NCI-H1694 treated with DMSO at 0.1 percent for 48 hours (cell line): ENCODE measurements around the gene APOH.
A peak's percentile ranks its signal among the peaks of the same experiment; 100 is the strongest.

Experiments
- DNase-seq: peaks from one replicate; lab custom pipeline; 2025; lab: John Stamatoyannopoulos, UW

The APOH gene

DNA sequence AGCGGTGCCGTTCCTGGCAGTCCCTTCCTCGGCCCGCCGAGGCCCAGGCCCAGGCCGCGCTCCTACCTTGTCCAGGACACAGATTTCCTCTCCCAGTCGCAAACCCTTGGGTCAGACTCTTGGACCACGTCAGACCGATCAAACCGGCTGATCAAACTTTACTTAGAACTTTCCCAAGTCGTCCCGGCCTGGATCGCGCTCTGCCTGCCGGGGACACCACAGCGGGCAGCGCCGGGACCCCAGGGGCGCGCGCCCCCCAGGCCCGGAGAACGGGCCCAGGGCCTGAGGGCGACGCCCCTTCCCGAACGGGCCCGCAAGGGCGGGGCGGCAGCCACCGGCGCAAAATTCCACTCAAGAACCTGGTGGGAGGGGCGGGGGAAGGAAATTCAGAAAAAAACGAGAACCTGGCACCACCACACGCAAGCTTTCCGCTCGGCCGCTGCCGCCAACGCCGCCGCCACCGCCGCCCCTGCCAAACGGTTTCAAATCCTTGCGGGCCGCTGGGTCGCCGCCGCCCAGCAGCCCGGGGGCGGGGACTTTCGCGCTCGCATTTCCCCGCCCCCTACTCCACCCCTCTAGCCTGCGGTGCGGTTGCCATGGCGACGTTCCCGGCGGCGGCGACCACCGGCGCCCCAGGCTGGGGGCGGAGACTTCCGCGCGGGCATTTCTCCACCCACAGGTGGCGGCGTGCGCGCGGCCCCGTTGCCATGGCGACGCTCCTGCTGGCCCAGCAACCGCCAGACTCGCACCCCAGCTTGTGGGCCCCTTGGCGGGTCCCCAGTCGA lies 37.4 kb downstream of the APOH start, which contains the start of gene CEP112:
CEP112 (minus strand) TSS at position 541 of the 785 bp plus-strand sequence.
- DNase-seq, result no peak

DNA sequence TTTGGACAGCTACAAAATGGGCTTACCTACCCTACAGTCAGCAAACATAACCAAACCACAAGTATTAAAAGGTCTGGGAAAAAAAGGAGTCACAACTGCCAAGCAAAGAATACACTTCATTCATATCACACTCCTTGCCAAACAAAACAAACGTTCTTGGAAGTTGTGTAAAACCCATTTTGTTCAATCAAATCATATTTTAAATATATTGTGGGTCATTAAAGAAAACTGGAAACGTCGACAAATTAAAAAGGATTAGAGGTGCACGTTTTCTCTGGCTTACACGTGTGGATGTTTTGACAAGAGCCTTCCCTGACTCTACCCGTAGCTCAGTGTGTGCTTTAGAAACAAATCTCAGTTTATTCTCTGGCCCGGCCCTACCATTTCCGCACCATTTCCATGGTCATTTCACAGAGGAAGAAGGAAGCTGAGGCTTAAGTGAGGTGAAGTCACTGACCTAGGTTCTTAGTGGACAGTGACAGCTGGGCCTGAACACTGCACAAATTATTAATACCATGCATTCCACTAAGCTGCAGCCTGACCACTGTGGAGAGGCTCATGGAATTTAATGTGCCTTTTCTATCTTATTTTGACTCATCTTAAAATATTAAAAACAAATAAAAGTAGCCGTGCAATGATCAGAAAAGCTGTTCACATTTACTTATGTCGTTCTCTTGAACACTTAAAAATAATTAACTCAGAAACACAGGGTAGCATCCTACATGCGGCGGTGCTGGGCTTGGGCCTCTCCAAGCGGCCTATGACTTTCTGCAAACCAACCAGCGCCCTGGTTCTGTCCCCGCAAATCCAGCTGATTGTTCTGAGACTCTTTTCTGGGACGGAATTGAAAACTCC lies 38.2 kb downstream of the APOH start:
- no peak for DNase-seq

DNA sequence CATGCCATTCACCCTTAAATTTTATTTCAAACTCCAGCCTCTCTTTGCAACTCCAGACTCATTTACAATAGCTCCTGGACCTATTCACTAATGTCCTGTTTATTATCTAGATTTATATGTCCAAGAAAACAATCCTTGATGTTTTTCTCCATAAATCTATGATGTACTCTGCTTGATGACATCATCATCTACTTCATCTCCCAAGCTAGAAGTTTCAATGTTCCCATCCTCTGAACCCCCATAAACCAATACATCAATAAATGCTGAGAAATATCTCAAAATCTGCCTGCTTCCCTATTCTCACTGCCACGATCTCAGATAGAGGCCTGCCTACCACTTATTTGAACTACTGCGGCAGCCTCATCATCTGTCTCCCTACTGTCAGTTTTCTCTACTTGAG lies 41.5 kb downstream of the APOH start:
- DNase-seq, result no peak

DNA sequence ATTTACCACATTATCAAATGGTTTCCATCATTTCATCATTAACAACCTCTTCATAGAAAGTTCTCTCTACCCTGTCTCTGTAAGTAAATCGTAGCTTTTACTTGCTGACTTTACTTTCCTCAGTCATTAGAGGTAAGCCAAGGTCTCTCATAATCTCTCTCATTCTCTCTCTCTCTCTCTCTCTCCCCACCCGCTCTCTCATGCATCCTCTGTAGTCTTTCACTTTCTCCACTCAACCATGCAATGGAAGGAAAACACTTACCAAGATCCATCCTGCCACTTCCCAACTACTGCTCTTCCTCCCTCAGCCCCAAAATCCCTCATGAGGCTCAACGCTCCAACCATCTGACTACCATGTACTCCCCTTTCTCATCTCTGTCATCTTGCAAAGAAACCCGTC lies 43.4 kb downstream of the APOH start:
- DNase-seq, result no peak

DNA sequence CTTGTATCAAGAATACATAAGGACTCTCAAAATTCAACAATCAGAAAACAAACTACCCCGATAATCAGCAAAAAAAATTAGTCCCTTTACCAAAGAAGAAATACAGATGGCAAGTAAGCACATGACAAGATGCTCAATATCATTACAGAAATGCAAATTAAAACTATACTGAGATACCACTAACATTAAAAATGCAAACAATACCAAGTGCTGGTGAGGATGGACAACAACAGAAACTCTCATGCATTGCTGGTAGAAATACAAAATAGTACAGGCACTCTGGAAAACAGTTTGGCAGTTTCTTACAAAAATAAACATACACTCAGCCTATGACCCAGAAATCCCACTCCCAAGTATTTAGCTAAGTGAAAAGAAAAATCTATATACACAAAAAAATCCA lies 44.8 kb downstream of the APOH start:
- no peak for DNase-seq

DNA sequence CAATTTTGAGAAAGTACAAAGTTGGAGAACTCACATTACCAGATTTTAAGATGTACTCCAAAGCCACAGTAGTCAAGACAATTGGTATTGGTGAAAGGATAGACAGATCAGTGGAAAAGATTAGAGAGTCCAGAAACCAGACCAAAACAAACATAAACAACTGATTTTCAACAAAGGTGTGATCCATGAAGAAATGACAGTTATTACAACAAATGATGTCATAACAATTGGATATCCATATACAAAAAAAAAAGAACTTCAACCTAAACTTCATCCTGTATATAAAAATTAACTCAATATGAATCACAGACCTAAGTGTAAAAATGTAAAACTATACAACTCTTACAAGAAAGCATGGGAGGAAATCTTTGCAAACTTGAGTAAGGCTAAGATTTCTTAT lies 45.7 kb downstream of the APOH start:
- no peak for DNase-seq

DNA sequence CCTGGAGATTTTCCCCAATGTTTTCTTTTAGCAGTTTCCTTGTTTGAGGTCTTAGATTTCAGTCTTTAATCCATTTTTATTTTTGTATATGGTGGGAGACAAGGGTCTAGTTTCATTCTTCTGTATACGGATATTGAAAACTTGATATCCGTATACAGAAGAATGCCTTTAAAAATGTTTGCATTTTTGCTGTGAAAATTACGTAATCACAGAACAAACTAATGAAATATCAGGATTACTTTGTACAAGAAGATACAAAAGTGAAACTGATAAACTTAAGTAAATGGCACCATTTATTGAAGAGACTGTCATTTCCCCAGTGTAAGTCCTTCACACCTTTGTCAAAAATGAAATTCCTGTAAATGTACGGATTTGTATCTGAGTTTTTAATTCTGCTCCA lies 50.6 kb downstream of the APOH start:
- DNase-seq, result no peak

DNA sequence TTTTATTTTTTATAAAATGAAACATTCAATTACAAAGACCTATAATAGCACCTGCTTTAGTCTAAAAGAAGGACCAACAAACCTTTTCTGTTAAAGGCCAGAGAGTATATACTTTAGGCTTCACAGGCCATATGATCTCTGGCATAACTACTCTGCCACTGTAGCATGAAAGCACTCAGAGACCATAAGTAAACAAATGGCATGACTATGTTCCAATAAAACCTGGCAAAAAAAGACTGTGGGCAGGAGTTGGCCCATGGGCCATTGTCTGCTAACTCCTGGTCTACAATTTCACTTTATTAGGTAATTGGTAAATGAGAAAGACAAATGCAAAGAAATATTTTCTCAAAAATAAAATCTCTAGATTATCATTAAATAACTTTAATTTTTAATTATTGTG lies 52.2 kb downstream of the APOH start:
- DNase-seq, result no peak

DNA sequence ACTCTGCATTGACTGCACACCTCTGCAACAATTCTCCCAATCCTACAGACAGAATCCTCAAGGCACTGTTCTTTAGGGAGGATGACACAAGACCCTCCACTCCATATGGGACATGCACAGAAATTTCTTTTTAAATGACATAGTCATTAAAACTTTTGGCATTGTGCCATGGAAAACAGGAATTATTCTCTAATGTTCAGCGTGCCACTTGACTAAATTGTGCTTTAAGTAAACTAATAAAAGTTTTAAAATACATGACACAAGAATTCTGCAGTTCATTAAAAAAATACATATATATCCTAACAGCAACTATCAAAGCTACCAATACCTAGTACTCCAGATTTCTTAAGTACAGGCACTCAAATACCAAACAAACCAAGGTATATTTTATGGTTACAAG lies 53.3 kb downstream of the APOH start:
- no peak for DNase-seq

DNA sequence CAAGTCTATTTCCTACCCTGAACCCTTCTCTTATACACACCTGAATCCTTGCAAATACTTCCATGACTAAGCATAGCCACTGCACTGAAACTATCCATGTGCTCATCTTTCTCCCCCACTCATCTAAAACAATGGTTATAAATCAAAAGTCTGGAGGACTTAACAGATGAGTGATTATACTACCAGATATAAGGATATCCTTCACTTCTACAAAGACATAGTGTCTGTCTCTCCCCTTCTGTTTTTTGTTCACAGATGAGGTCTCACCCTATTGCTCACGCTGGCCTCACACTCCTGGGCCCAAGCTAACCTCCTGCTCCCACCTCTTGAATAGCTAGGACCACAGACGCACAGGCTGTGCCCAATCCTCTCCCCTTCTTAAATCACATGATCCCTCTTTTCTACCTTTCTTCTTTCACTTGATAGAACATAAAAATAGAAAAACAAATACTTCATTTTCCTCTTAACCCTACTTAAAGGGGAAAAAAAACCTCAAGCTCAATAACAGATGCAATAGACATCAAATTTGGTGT lies 56.5 kb downstream of the APOH start:
- DNase-seq, result no peak

DNA sequence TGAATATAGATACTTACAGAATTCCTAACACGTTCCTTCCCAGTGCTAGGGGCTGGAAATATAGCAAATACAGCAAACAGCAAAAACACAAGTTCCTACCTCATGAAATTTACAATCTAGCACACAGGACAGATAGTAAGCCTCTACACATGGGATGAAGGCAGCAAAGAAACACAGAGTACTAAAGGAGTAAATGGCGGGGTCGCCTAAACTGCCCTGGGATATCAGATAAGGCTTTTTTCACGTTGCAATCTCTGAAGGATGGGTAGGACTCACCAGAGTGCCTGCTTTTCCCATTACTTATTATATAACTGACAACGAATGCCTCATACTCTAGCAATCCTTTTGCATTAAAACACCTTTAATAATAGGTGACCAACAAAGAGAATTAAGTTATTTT lies 57.1 kb downstream of the APOH start:
- no peak for DNase-seq

DNA sequence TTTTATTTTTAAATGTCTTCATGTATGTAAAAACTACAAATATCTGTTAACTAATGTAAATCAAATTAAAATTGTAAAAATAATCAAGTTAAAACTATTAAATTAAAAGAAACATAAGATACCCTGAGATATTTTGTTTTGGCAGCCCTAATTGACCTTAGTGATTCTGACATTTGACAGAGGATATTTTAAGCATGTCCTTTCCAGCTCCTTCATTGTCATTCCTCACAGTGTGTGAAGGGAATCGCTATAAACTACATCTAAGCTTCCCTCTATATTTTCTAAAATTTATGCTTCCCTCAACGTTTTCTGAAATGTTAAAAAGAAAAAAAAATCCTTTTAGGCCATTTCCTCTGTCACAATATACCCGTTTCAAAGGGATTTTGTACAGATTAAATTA lies 57.5 kb downstream of the APOH start:
- DNase-seq, result no peak

DNA sequence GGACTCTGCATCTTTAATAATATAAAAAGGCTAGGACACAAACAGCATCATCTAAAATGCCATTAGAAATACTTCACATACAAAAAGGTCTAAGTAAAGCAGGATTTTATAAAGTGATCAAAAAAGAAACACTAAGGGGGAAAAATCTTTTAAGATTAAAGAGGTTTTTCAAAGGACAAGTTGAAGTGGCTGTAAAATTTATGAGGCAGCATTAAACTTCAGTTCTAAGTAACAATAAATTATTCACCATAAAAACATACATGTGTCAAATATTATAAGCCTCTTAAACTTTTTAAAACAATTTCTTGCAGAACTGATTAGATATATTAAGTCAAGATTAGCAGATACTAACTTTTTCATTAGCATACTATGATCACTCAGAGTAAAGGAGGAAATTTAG lies 58.0 kb downstream of the APOH start:
- no peak for DNase-seq

DNA sequence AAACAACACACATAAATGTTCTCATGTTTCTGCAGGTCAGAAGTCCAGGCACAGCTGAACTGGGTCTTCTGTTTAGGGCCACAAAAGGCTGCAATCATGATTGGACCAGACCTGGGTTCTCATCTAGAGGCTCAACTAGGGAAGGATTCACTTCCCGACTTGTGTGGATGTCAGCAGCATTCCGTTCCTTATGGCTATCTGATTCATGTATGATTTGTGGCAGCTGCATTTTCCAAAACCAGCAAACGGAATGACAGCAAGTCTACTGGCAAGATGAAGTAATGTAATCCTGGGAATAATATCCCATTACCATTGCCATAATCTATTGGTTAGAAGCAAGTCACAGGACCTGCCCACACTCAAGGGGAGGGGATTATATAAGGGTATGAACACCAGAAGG lies 59.4 kb downstream of the APOH start:
- no peak for DNase-seq

DNA sequence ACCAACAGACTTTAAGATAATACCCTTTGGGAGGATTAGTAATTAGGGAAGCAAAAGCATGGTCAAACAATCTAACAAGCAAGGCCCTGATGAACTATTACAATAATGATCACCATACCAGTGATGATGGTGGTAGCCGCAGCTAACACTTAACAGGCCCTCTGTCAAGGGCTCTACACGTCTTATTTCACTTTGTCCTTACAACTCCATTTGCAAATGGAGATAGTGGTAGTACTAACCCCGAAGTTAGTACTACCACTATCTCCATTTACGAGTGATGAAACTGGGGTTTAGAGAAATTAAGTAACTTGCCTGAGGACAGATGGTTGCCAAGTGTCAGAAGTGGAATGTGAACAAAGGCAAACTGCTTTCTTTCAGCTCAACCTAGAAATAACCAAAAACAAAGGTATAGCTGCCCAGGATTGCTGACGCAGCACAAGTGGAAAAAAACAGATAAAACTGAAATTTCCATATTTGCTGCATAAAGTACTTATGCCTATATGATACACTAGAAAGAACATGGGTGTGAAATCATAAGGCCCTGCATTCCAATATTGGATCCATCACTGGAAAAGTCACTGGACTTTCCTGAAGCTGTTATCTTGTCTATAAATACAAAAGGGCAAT lies 61.9 kb downstream of the APOH start:
- DNase-seq, result no peak

DNA sequence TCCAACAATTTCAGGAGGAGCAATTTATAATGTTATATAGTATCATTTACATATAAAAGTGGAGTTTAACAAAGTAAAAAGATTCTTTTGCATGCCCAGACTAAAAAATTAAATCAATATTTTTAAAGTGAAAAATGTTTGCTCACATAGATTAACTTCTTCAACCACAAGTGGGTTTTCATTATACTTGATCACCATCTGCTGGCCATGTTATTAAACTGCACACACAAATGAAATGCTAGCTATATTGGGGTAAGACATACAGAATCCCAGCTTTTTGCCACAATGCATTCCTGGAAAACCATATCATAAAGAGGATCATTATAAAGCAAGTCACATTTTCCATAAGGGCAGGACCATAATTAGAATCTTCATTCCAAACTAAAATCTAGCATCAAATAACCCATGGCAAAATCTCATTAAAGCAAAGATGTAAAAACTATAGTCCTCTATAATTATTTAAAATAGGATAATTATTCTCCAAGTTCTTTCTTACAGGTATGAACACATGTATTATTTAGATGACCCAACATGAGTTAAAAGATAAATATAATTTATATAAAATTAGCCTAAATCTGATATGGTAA lies 63.6 kb downstream of the APOH start:
- DNase-seq, result peak; percentile 33
